ENCODE data around the gene PLCG1. TPM values are rescaled to one million over a fixed set of nuclear protein-coding genes. Genes with fewer than 3 reads are reported as not detected.
"Not testable (repeated sequence)": the region's sequence is repeated elsewhere in the genome, so short reads cannot be mapped to it uniquely, and the experiment has no call there.

The PLCG1 gene
- polyA plus RNA-seq, 3 donors, result 112 to 145 (median 120) TPM

- DNase-seq (ENCODE audit: low read depth in 3 of 3, low spot score in 2 of 3), result no peak
Observed at GRCh38 chr20:41123631-41124030, 13.7 kb upstream of the PLCG1 start.

DNA sequence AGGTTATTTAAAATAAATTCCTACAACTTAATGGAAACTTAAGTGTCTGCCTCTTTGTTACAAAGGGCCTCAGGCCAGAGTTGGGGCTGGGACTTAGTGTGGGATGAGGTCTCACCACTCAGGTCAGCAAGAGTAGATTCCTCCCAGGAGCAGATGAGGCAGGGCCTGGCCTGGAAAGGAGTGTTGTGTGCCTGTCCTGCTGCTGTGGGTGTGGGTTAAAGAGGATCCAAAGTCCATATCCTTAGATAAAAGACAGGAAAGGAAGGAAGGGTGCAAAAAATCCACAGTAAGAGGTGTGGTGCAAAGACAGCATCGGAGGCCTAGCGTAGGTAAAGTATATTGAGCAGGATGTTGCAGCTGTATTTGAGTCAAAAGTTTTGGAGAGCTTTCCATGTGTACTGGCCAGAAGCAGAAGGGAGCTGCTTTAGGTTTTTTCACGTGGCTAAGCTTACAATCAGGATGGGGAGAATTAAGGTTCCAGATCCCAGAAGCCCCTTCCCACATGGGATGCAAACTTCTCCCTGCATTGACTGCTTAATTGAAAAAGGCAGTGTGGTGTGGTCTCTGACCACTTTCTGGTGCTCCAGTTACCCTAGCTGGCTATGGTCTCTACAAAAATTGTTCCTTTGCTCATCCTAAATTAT lies 12.8 kb upstream of the PLCG1 start:
- no peak for DNase-seq (ENCODE audit: low read depth in 3 of 3, low spot score in 2 of 3)

- DNase-seq (ENCODE audit: low read depth in 3 of 3, low spot score in 2 of 3), result no peak
Observed at GRCh38 chr20:41125530-41126457, 11.5 kb upstream of the PLCG1 start.

GRCh38 chr20:41126719-41127118 lies 10.6 kb upstream of the PLCG1 start:
- no peak for DNase-seq (ENCODE audit: low read depth in 3 of 3, low spot score in 2 of 3)

DNA sequence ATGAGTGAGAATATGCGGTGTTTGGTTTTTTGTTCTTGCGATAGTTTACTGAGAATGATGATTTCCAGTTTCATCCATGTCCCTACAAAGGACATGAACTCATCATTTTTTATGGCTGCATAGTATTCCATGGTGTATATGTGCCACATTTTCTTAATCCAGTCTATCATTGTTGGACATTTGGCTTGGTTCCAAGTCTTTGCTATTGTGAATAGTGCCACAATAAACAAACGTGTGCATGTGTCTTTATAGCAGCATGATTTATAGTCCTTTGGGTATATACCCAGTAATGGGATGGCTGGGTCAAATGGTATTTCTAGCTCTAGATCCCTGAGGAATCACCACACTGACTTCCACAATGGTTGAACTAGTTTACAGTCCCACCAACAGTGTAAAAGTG lies 9.0 kb upstream of the PLCG1 start:
- DNase-seq (ENCODE audit: low read depth in 3 of 3, low spot score in 2 of 3), result not testable (repeated sequence)

DNA sequence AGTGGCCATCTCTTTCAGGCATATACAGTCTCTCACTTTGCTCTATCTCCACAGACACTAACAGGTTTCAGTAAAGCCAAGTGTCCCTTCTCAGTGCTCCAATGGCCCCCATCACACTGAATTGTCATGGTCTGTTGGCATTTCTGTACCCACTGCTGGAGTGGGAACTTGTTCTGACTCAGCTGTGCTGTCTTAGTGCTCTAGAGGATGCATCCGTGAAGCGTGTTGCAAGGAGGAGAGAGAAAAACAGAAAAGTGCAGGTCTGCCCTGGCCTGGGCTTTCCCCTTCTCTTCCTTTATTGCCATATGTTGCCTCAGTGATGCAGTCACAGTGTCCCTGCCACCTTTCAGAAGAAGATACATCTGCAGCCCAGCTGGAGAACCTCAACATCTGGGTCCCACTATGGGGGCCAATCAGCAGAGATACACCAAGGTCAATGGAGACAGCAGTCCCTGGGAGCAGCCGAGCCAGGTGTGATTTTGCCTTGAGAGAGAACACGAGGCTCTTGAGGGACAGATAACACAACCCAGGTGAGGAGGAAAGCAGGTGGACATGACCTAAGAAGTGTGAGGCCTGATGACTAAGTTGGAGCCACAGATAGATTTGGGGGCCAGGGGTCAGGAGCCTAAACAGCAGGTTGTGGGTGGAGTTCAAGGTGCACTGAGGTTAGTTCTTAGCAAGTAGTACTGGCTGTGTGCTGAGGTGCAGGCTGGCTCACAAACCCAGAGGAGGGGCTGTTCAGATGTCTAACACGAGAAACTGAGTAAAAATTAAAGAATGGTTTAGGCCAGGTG lies 5.6 kb upstream of the PLCG1 start:
- no peak for DNase-seq (ENCODE audit: low read depth in 3 of 3, low spot score in 2 of 3)

- not testable (repeated sequence) for DNase-seq (ENCODE audit: low read depth in 3 of 3, low spot score in 2 of 3)
Observed at GRCh38 chr20:41132388-41132775, 5.0 kb upstream of the PLCG1 start.

- no peak for DNase-seq (ENCODE audit: low read depth in 3 of 3, low spot score in 2 of 3)
Observed at GRCh38 chr20:41133709-41134361, 3.5 kb upstream of the PLCG1 start.

DNA sequence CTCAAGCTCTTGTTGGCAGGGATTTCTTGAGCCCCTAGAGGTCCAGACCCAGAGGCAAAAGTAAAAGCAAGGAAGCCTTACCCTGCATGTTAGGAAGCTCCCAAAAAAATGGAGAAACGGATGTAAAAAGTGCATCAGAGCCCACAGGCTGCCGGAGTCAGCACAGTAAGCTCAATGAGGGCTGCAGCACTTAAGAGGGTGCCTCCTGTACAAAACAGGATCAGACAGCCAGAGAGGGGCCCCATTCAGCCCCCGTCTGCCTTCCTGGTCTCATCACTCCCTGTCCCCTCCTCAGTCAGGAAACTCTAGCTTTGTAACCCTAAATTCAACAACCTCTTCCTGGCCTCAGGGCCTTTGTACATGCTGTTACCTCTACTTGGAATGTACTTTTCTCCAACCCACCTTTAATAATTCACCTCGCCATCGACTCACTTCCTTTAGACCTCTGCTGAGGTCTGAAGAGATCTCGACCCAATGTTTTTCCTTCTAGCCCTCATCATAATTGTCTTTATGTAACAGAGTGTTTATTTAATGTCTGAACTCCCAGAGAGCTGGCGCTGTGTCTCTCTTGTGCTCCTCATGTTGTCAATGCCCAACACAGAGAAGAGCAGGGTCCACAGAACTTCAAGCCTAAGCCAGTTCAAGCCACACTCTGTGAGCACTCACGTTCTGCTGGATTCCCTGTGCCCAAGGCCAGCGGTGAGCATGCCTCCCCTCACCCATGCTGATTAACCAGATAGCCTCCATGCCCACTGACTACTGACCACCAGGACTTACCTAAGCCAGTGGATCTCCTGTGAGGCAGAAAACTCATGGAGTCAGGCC lies 2.8 kb upstream of the PLCG1 start:
- DNase-seq (ENCODE audit: low read depth in 3 of 3, low spot score in 2 of 3), result no peak

GRCh38 chr20:41135187-41135887 lies 2.0 kb upstream of the PLCG1 start:
- no peak for DNase-seq (ENCODE audit: low read depth in 3 of 3, low spot score in 2 of 3)

DNA sequence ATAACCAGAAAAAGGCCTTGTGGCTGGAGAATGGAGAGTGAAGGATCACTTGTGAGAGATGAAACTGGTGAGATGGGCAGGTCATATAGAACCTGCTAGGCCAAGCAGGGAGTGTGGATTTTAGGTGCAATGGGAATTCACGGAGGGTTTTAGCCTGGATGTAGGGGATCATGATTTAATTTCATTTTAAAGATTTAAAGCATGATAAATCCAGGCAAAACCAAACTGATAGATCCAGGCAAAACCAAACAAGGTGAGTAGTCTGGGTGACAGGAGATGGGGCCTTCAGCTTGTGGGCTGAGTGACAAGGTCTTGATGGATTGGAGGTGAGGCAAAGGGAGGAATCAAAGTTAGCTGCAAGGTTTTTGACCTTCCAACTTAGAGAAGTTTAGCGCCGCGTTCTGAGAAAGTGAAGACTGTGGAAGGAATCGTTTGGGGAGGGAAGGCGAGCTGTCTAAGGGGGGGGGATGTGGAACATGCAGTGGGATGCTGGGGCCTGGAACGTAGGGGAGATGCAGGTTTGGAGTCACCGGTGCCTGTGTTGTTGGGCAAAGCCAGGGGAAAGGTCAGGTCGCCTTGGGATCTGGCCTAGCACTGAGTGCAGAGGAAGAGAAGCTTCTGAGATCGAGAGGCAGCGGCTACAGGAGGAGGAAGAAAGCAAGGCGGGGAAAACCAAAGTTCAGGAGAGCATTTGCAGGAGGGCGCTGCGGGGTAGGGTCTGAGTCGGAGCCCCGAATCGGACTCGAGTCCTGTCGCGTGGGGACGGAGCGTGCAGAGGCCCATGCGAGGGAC lies 1.3 kb upstream of the PLCG1 start:
- DNase-seq (ENCODE audit: low read depth in 3 of 3, low spot score in 2 of 3), result no peak

- peak in 2 of 3 donors; percentile 52 to 74 for DNase-seq (ENCODE audit: low read depth in 3 of 3, low spot score in 2 of 3)
Observed at GRCh38 chr20:41137614-41138474, 501 bp downstream of the PLCG1 start.

DNA sequence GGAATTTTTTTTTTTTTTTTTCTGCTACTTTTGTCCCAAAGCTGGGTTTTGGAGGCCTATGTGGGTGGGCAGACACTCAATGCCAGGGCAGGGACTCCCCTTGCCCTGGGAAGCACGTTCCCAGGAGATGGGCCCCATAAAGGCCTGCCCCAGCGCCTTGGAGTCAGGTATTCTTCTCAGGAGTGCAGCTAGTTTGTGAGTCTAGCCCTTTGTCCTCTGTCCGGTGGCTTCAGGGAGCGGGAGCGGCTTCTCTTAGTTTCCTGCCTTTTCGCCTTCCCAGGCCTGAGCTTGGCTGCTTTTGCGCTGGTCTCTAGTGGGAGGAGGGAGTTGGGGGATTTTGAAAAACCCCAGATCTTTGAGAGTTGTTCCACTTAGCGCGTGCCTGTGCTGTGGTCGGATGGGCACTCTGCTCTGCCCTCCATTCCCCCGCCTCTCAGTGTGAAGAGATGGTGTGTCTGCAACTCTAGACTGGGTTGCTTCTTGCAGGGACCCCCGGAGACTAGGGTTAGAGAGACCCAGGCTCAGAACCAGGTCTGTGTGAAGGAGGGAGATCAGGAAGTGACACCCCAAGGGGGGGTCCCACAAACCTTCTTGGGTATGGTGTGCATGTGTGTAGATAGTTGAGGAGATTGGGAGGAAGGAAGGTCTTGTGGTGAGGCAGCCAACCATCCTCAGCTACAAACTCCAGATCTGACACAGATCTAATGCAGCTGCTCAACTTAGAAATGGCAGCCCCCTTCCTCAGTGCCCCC lies 1.3 kb downstream of the PLCG1 start:
- DNase-seq (ENCODE audit: low read depth in 3 of 3, low spot score in 2 of 3), result no peak

DNA sequence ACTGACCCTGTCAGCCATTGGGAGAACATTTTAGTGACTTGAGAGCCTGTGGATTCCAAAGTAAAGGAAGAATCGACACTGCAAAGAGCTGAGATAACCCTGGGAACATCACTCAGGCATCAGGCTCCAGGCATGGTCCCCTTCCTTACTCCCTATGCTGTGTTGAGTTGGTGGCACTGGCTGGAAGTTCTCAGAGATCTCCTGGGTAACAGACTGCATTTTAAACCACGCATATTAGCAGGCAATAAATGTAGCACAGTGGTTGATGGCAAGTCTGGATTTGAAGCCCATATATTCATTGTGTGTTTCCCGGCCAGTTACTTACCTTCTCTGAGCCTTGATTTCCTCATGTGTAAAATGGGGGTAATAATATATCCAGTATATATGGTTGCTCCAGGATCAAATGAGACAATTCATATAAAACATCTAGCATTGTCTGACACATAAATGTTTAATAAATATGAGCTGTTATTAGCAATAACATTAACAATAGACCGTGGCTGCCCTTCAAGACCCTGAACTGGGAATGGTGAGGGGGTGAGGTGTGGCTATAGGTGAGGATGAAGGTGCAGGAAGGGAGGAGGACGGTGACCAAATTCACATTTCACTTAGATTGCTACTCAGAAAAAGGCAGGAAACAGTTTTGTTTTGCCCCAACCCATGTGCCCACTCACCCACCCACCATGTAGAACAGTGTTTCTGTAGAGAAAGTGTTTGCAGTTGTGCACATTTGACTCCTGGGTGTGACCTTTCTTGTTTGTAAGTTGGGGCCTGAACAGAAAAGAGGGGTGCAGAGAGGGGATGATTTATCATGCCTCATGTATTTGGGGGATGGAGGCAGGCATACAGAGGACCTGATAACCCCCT lies 2.1 kb downstream of the PLCG1 start:
- DNase-seq (ENCODE audit: low read depth in 3 of 3, low spot score in 2 of 3), result no peak

DNA sequence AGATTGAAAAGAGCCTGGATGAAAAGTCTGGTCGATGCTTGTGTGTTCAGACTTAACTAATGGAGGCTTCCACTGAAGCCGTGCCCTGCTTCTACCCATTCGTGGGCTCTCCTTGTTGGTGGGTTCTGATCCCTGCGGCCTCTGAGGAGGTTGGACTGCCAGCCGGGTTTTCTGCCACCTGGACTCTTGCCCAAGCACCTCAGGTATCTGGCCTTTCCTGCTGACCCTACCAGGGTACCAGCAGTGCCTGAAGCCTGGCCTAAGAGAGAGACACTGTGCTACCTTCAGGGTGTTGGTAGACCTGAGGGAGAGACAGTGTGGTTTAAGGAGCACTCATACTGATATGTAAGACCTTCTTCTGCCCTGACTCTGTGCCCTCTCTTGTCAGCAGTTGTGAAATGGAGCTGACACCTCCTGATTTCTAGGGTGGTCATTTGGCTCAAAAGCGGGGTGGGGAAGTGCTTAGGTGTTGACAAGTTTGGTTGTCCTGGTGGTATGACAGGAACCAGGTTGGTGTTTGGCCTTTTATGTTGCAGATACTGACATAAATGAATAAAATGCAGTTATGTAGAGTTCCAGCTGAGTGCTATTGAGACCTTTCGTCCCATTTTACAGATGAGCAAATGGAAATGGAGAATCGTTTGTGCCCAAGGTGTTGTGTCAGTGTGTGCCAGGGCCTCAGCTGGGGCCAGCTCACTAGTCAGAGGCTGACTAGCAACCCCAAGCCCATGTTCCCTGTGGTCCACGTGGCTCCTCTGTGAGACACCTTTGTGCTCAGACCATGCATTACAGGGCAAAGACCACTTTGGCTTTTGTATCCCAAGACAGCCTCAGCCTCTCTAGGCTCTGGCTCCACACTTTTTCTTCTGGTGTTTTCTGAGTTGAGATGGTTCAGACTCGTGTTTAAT lies 3.1 kb downstream of the PLCG1 start:
- DNase-seq (ENCODE audit: low read depth in 3 of 3, low spot score in 2 of 3), result no peak

All from right renal cortex interstitium (tissue), 3 donors.